ENCODE measurements around the gene ACTR2. TPM values are rescaled to one million over a fixed set of nuclear protein-coding genes. Genes with fewer than 3 reads are reported as not detected.
A peak's percentile ranks its signal among the peaks of the same experiment; 100 is the strongest.

ACTR2 gene
- total RNA-seq (2016; rRNA removed; fragmentation: Illumina TruSeq; extraction: Trizol) (100 and 211 TPM in 2 replicates), polyA plus RNA-seq (2011; rRNA removed) (47.2 and 51.2 TPM in 2 replicates), polyA minus RNA-seq (2011; rRNA and poly(A)+ RNA removed; ENCODE audit: low replicate concordance) (23.0 and 24.6 TPM in 2 replicates), Bru-seq, nascent RNA (percentile 93 among the genes with signal in this experiment), BruChase-seq, experiment 1, labeled RNA remaining after a 6-hour chase (percentile 98 among the genes with signal in this experiment), BruChase-seq, experiment 2, labeled RNA remaining after a 2-hour chase (percentile 96 among the genes with signal in this experiment)
- 13.3 and 14.6 TPM in 2 replicates for total RNA-seq (2016; cell fraction: cytosol; rRNA removed; fragmentation: Illumina TruSeq; extraction: Trizol; ENCODE audit: low read depth)
- total RNA-seq (2016; cell fraction: insoluble cytoplasmic fraction; rRNA removed; fragmentation: Illumina TruSeq; extraction: Trizol): 102 and 212 TPM in 2 replicates
- 43.2 and 50.9 TPM in 2 replicates for total RNA-seq (2016; cell fraction: membrane; rRNA removed; fragmentation: Illumina TruSeq; extraction: Trizol)
- total RNA-seq (2016; cell fraction: nucleus; rRNA removed; fragmentation: Illumina TruSeq; extraction: Trizol): 65.3 and 72.8 TPM in 2 replicates
- polyA plus RNA-seq (2011; cell fraction: cytosol; rRNA removed): 21.5 and 40.8 TPM in 2 replicates
- 9.5 and 18.1 TPM in 2 replicates for polyA plus RNA-seq (2011; cell fraction: nucleus; rRNA removed)
- 133 and 175 TPM in 2 replicates for polyA plus RNA-seq (2012)
- polyA plus RNA-seq (2016; cell fraction: cytosol; fragmentation: Illumina TruSeq; extraction: Trizol; ENCODE audit: low read depth): 9.2 and 11.1 TPM in 2 replicates
- 284 and 307 TPM in 2 replicates for polyA plus RNA-seq (2016; cell fraction: insoluble cytoplasmic fraction; fragmentation: Illumina TruSeq; extraction: Trizol; ENCODE audit: low read depth)
- 36.0 and 43.6 TPM in 2 replicates for polyA plus RNA-seq (2016; cell fraction: membrane; fragmentation: Illumina TruSeq; extraction: Trizol; ENCODE audit: low read depth)
- polyA plus RNA-seq (2016; cell fraction: nucleus; fragmentation: Illumina TruSeq; extraction: Trizol; ENCODE audit: insufficient read depth, low read depth): 111 and 115 TPM in 2 replicates
- polyA minus RNA-seq (2011; cell fraction: cytosol; rRNA and poly(A)+ RNA removed): 84.2 and 88.6 TPM in 2 replicates
- 34.8 and 35.1 TPM in 2 replicates for polyA minus RNA-seq (2011; cell fraction: nucleus; rRNA and poly(A)+ RNA removed)
- long read RNA-seq, experiment 1, transcript ACTR2-201 (9 exons, 3,861 nt): major isoform, 47 of 68 reads
- long read RNA-seq, experiment 1, partial matches to known transcripts: 19 of 68 reads
- long read RNA-seq, experiment 1, other reads (novel, unspliced or antisense): 2 of 68 reads
- long read RNA-seq, experiment 2, transcript ACTR2-201 (9 exons, 3,861 nt): major isoform, 36 of 282 reads
- long read RNA-seq, experiment 2, partial matches to known transcripts: 242 of 282 reads
- long read RNA-seq, experiment 2, other reads (novel, unspliced or antisense): 4 of 282 reads

DNA sequence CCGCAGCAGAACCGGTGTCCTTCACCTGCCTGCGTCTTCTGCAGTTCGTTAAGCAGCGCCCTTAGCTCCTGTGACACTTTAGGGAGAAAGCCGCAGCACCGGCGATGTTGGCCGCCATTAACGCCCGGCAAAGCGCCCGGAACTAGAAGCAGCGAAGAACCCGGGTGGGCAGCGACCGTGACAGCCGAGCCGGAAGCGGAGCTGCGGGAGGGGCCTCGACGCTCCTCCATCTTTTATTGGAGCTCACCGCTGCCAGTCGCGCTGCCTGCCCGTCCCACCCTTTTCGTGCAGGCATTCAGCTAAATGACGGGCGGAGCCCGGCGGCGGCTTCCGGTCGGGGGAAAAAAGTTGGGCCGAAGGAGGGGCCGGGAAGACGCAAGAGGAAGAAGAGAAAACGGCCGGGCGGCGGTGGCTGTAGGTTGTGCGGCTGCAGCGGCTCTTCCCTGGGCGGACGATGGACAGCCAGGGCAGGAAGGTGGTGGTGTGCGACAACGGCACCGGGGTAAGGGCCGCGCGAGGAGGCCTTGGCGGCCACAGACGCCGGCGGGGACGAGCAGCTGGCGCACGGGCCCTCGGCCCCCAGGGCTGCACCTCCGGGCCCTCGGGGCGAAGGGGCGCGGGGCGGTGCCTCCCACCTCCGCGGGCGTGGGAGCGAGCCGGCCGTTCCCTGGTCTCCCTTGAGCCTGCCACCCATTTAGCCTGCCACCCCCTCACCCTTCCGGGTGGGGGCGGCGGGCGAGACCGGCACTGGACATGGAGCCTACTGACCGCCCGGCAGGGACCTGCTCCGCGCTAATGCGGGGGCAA lies at the start of gene ACTR2:
TSS of gene ACTR2 (plus strand) at position 376 of the 807 bp plus-strand sequence. CDS start at position 455, 79 bp downstream.
- H2AFZ ChIP-seq (ENCODE audit: low read length): peak within 1 kb of the TSS; percentile 89
- DNase-seq (ENCODE audit: low spot score) (peak; percentile 95), ATAC-seq (peak; percentile 97), FAIRE-seq (no peak)
- H3K4me1 ChIP-seq (ENCODE audit: insufficient read depth, low read length): peaks cover 44% of the 10 kb centered on the region
- peaks cover 57% of the 10 kb centered on the region for H3K79me2 ChIP-seq (ENCODE audit: insufficient read depth, low read length)
- no peaks in the 10 kb centered on the region; a peak in 1 of 5 replicates for H3K36me3 ChIP-seq (replicated peaks in 1 of 2; ENCODE audit: control insufficient read depth in 1 of 2, insufficient read depth in 2 of 2, low read length in 2 of 2)
- H3K27ac ChIP-seq (ENCODE audit: extremely low read length, insufficient read depth, low read length): peak within 1 kb of the TSS; percentile 94
- intact Hi-C loops (cut with micrococcal nuclease; ENCODE audit: unreplicated experiment) (loop anchor here (2.0 to 5.0 kb wide), 3 partner anchors 41 to 95 kb away; partner anchors contain the start of gene RAB1A), in situ Hi-C loops (cut with HindIII; ENCODE audit: extremely low pct_ligation_motif_present, low pct_unique_long_range_greater_than_20kb) (no loop called here)
- BruUV-seq (replicated peaks): TSS peak; percentile 76
- H3K9ac ChIP-seq (ENCODE audit: insufficient read depth, low read depth, low read length): peak within 1 kb of the TSS; percentile 96
- under 1% methylated on average over 60 of the region's 82 CpGs for WGBS (ENCODE audit: low lambda C conversion rate)
- H3K4me2 ChIP-seq (ENCODE audit: low read depth, low read length): peak within 1 kb of the TSS; percentile 97
- peaks cover 7% of the 10 kb centered on the region for H4K20me1 ChIP-seq (ENCODE audit: insufficient read depth, low read length)
- no peaks in the 10 kb centered on the region for H3K9me3 ChIP-seq (ENCODE audit: low read length)
- CTCF ChIA-PET (ENCODE audit: low intra/inter-chr PET ratio, low total read pairs): no interaction called here
- peaks cover 0 to 3% of the 10 kb centered on the region in 2 experiments; a peak in 1 of 5 replicates for H3K27me3 ChIP-seq (ENCODE audit: control insufficient read depth in 1 of 2, insufficient read depth in 2 of 2, low read length in 2 of 2)
- peak within 1 kb of the TSS; percentile 76 to 99 (median 98) for H3K4me3 ChIP-seq (replicated peaks in 1 of 3; ENCODE audit: insufficient read depth in 1 of 3, low read depth in 2 of 3, low read length in 3 of 3)
- POLR2A ChIA-PET: interaction anchor here (0.7 to 2.3 kb wide), 44 partner anchors 10 to 824 kb away, joined by 3 to 41 read pairs (median 4); partner anchors contain the start of genes CEP68, RAB1A, SERTAD2 and SPRED2
- TF ChIP-seq POLR2AphosphoS2 (IDR thresholded peaks at IDR 0.05; ENCODE audit: low read depth, low read length) (peak; percentile 57; the same call in 1 of the 2 replicates), HNRNPL (IDR thresholded peaks at IDR 0.05; ENCODE audit: low read depth, low read length) (peak; percentile 62), ZNF83 (CRISPR knock-in tag; IDR thresholded peaks at IDR 0.05; ENCODE audit: borderline replicate concordance) (0 out of 2 replicates have a peak, but pooled peaks have one; percentile 1), RBAK (CRISPR knock-in tag; IDR thresholded peaks at IDR 0.05) (no peak; the same call in 1 of the 2 replicates), HMG20B (CRISPR knock-in tag; conservative IDR thresholded peaks at IDR 0.05) (no peak; the same call in 1 of the 2 replicates), ZNF329 (CRISPR knock-in tag; IDR thresholded peaks at IDR 0.05; ENCODE audit: low read depth) (peak; percentile 85; the same call in 1 of the 2 replicates), HNF4G (IDR thresholded peaks at IDR 0.05; ENCODE audit: borderline replicate concordance, low read depth, low read length) (0 out of 2 replicates have a peak, but pooled peaks have one; percentile 26), HNF4G (CRISPR knock-in tag; IDR thresholded peaks at IDR 0.05; ENCODE audit: borderline replicate concordance, low read depth) (peak; percentile 20; the same call in 1 of the 2 replicates), CREB1 (IDR thresholded peaks at IDR 0.05) (peak; percentile 85), CREB1 (CRISPR knock-in tag; IDR thresholded peaks at IDR 0.05) (peak; percentile 77), MTA1 (CRISPR knock-in tag; IDR thresholded peaks at IDR 0.05; ENCODE audit: borderline replicate concordance) (peak; percentile 81; the same call in 1 of the 2 replicates), SRSF1 (optimal IDR thresholded peaks at IDR 0.05; ENCODE audit: low read depth, low read length) (peak; percentile 97), SALL1 (CRISPR knock-in tag; IDR thresholded peaks at IDR 0.05) (peak; percentile 74), HDAC2 (CRISPR knock-in tag; IDR thresholded peaks at IDR 0.05) (peak; percentile 69), AGO1 (IDR thresholded peaks at IDR 0.05; ENCODE audit: low read depth, low read length, poor library complexity, severe bottlenecking) (peak; percentile 81), ZNF572 (CRISPR knock-in tag; IDR thresholded peaks at IDR 0.05) (0 out of 2 replicates have a peak, but pooled peaks have one; percentile 95), BHLHE40 (IDR thresholded peaks at IDR 0.05; ENCODE audit: low read length) (peak; percentile 20; the same call in 1 of the 2 replicates)
- TF ChIP-seq, protein P1, sequence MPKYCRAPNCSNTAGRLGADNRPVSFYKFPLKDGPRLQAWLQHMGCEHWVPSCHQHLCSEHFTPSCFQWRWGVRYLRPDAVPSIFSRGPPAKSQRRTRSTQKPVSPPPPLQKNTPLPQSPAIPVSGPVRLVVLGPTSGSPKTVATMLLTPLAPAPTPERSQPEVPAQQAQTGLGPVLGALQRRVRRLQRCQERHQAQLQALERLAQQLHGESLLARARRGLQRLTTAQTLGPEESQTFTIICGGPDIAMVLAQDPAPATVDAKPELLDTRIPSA (CRISPR knock-in tag; IDR thresholded peaks at IDR 0.05; ENCODE audit: borderline replicate concordance): no peak

All from HepG2 (cell line).